Trophoblast cell (in vitro differentiated cells and primary cell): ENCODE results near the gene HTRA3.
A peak's percentile ranks its signal among the peaks of the same experiment; 100 is the strongest.

ENCODE experiments used
- DNase-seq, 2 donors: peaks; one replicate each; pipeline ENCODE4 v3.0.0-alpha.2; 2016
- H2AFZ ChIP-seq: 2 replicates; pipeline ENCODE4 v1.6.1; 2013; ENCODE audit warnings: low read length, moderate library complexity, mild to moderate bottlenecking; ENCODE audit not compliant: insufficient read depth, poor library complexity
- H2AK5ac ChIP-seq: 2 replicates; pipeline ENCODE4 v1.6.1; 2013; ENCODE audit warnings: mild to moderate bottlenecking, low read length
- H2BK120ac ChIP-seq: 2 replicates; pipeline ENCODE4 v1.6.1; 2013; ENCODE audit warnings: low read length, mild to moderate bottlenecking, moderate library complexity; ENCODE audit not compliant: insufficient read depth, poor library complexity
- H2BK12ac ChIP-seq: 2 replicates; pipeline ENCODE4 v1.6.1; 2013; ENCODE audit warnings: mild to moderate bottlenecking, low read length, moderate library complexity
- H2BK5ac ChIP-seq: 2 replicates; pipeline ENCODE4 v1.6.1; 2013; ENCODE audit warnings: low read length, low read depth, moderate library complexity, mild to moderate bottlenecking; ENCODE audit not compliant: poor library complexity
- H3K14ac ChIP-seq: 2 replicates; pipeline ENCODE4 v1.6.1; 2013; ENCODE audit warnings: mild to moderate bottlenecking, low read length
- H3K18ac ChIP-seq: 2 replicates; pipeline ENCODE4 v1.6.1; 2013; ENCODE audit warnings: mild to moderate bottlenecking, low read length
- H3K23ac ChIP-seq: 2 replicates; pipeline ENCODE4 v1.6.1; 2013; ENCODE audit warnings: low read length
- H3K27ac ChIP-seq: 2 replicates; pipeline ENCODE4 v1.5.1; 2013; ENCODE audit warnings: low read depth, mild to moderate bottlenecking, inconsistent platforms, low read length, moderate library complexity
- H3K27me3 ChIP-seq: 2 replicates; pipeline ENCODE4 v1.6.1; 2013; ENCODE audit warnings: inconsistent platforms, mild to moderate bottlenecking, low read length, moderate library complexity; ENCODE audit not compliant: insufficient read depth
- H3K36me3 ChIP-seq, 2 experiments: 1 replicate in 1 of 2; 2 replicates in 1 of 2; pipeline ENCODE4 v1.6.1; 2013; ENCODE audit warnings: low read length in 2 of 2, mild to moderate bottlenecking in 2 of 2, moderate library complexity in 1 of 2; ENCODE audit not compliant: insufficient read depth in 2 of 2, control insufficient read depth in 1 of 2
- H3K4ac ChIP-seq: 2 replicates; pipeline ENCODE4 v1.6.1; 2013; ENCODE audit warnings: low read depth, mild to moderate bottlenecking, low read length, moderate library complexity
- H3K4me1 ChIP-seq, 2 experiments: 1 replicate in 1 of 2; 2 replicates in 1 of 2; pipeline ENCODE4 v1.6.1; 2013; ENCODE audit warnings: low read length in 2 of 2, mild to moderate bottlenecking in 2 of 2, moderate library complexity in 1 of 2; ENCODE audit not compliant: insufficient read depth in 2 of 2, control insufficient read depth in 1 of 2
- H3K4me2 ChIP-seq: 2 replicates; pipeline ENCODE4 v1.6.1; 2013; ENCODE audit warnings: inconsistent platforms, mild to moderate bottlenecking, low read length, moderate library complexity
- H3K4me3 ChIP-seq: 2 replicates; pipeline ENCODE4 v1.5.1; 2013; ENCODE audit warnings: mild to moderate bottlenecking, low read depth, low read length, inconsistent platforms
- H3K79me1 ChIP-seq: one replicate; pipeline ENCODE4 v1.6.1; 2013; ENCODE audit warnings: low read length
- H3K79me2 ChIP-seq: 2 replicates; pipeline ENCODE4 v1.6.1; 2013; ENCODE audit warnings: low read length, mild to moderate bottlenecking; ENCODE audit not compliant: control insufficient read depth, insufficient read depth, poor library complexity
- H3K9ac ChIP-seq: 2 replicates; pipeline ENCODE4 v1.6.1; 2013; ENCODE audit warnings: mild to moderate bottlenecking, low read length
- H3K9me3 ChIP-seq: 2 replicates; pipeline ENCODE4 v1.6.1; 2013; ENCODE audit warnings: low read depth, mild to moderate bottlenecking, control low read depth, inconsistent platforms, low read length; ENCODE audit not compliant: insufficient read depth
- H4K12ac ChIP-seq: 2 replicates; pipeline ENCODE4 v1.6.1; 2013; ENCODE audit warnings: low read depth, mild to moderate bottlenecking, low read length, moderate library complexity
- H4K8ac ChIP-seq: 2 replicates; pipeline ENCODE4 v1.6.1; 2013; ENCODE audit warnings: low read depth, mild to moderate bottlenecking, low read length, moderate library complexity
- H4K91ac ChIP-seq: one replicate; pipeline ENCODE4 v1.6.1; 2013; ENCODE audit warnings: low read depth, mild to moderate bottlenecking, low read length, moderate library complexity
- WGBS: extraction: QIAGEN DNeasy Blood & Tissue Kit; methylation state at CpG from one replicate; pipeline ENCODE4 v1.1.7; 2013; ENCODE audit warnings: missing lambda C conversion rate; ENCODE audit not compliant: insufficient read length, insufficient coverage; ENCODE audit errors: extremely low coverage; 5-methylcytosine and 5-hydroxymethylcytosine counted together

The HTRA3 gene

DNA sequence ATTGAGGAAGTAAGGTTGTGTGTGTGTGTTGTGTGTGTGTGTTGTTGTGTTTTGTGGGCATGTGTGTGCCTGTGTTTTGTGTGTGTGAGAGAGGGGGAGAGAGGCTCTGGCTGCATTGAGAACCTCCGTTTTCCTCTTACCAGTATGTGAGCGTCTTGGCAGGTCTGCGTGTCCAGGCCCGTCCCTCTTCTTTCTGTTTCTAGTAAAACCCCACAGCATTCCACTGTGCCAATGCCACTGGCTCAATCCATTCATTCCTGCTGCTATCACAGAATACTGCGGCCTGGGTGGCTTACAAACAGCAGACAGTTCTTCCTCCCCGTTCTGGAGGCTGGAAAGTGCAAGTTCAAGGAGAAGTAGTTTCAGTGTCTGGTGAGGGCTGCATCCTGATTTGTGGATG lies 15.5 kb upstream of the HTRA3 start:
- WGBS = no CpG with 5 or more reads among the region's 6 CpGs

GRCh38 chr4:8255698-8256441 lies 13.7 kb upstream of the HTRA3 start:
- Histone ChIP-seq H3K27ac (no peak overlapping the region), H3K79me2 (peaks cover 3% of the 10 kb centered on the region), H3K4me3 (no peak overlapping the region), H2BK5ac (peak overlapping the region; percentile 52), H3K9me3 (peaks cover 4% of the 10 kb centered on the region), H3K27me3 (no peaks in the 10 kb centered on the region), H3K4ac (no peak overlapping the region), H2BK12ac (peak overlapping the region; percentile 64), H2AFZ (no peak overlapping the region), H4K12ac (no peak overlapping the region), H3K9ac (no peak overlapping the region), H3K23ac (no peak overlapping the region), H2AK5ac (peak overlapping the region; percentile 42), H3K4me1 (peaks cover 42% of the 10 kb centered on the region in 2 experiments), H4K91ac (peak overlapping the region; percentile 40), H3K18ac (peak overlapping the region; percentile 4), H2BK120ac (peak overlapping the region; percentile 61), H3K4me2 (no peak overlapping the region), H4K8ac (peak overlapping the region; percentile 3), H3K79me1 (peaks cover 49% of the 10 kb centered on the region), H3K36me3 (no peaks in the 10 kb centered on the region), H3K14ac (peak overlapping the region; percentile 3)
- no CpG with 5 or more reads among the region's 14 CpGs for WGBS
- peak in 1 of 2 donors; percentile 11 for DNase-seq

More for the DNA sequence above, 15.5 kb upstream of the HTRA3 start:
- peak; percentile 42 to 47 for DNase-seq
- Histone ChIP-seq H2AK5ac (peak overlapping the region; percentile 36), H3K9me3 (peaks cover 2% of the 10 kb centered on the region), H3K4ac (peak overlapping the region; percentile 9), H2BK5ac (peak overlapping the region; percentile 78), H3K18ac (peak overlapping the region; percentile 78), H4K12ac (no peak overlapping the region), H3K14ac (peak overlapping the region; percentile 50), H4K8ac (peak overlapping the region; percentile 33), H3K79me2 (no peaks in the 10 kb centered on the region), H3K27me3 (no peaks in the 10 kb centered on the region), H3K36me3 (no peaks in the 10 kb centered on the region), H2BK120ac (peak overlapping the region; percentile 2), H4K91ac (peak overlapping the region; percentile 78), H2AFZ (no peak overlapping the region), H3K9ac (no peak overlapping the region), H3K27ac (peak overlapping the region; percentile 37), H3K4me1 (peaks cover 35% of the 10 kb centered on the region in 2 experiments), H3K23ac (no peak overlapping the region), H3K79me1 (peaks cover 43% of the 10 kb centered on the region), H3K4me3 (no peak overlapping the region), H2BK12ac (peak overlapping the region; percentile 94), H3K4me2 (no peak overlapping the region)

DNA sequence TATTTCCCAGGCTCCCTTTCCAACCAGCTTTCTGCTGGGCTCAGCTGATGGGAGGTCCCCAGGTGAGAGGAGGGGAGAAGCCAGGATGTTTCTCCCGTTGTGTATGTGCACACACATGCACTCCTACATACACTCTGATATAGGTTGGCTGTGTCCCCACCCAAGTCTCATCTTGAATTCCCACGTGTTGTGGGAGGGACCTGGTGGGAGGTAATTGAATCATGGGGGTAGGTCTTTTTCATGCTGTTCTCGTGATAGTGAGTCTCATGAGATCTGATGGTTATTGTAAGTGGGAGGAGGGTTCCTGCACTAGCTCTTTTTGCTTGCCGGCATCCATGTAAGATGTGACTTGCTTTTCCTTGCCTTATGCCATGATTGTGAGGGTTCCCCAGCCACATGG lies 11.7 kb upstream of the HTRA3 start:
- Histone ChIP-seq H3K9ac (no peak overlapping the region), H3K79me2 (peaks cover 5% of the 10 kb centered on the region), H2AK5ac (peak overlapping the region; percentile 44), H3K14ac (no peak overlapping the region), H2BK120ac (peak overlapping the region; percentile 31), H3K4ac (no peak overlapping the region), H3K9me3 (peaks cover 4% of the 10 kb centered on the region), H3K79me1 (peaks cover 52% of the 10 kb centered on the region), H2BK5ac (no peak overlapping the region), H3K4me2 (no peak overlapping the region), H3K23ac (no peak overlapping the region), H4K8ac (no peak overlapping the region), H3K27me3 (no peaks in the 10 kb centered on the region), H3K18ac (no peak overlapping the region), H3K4me1 (peaks cover 44 to 46% of the 10 kb centered on the region in 2 experiments), H4K91ac (peak overlapping the region; percentile 49), H3K4me3 (no peak overlapping the region), H3K27ac (no peak overlapping the region), H4K12ac (no peak overlapping the region), H2AFZ (no peak overlapping the region), H3K36me3 (no peaks in the 10 kb centered on the region), H2BK12ac (peak overlapping the region; percentile 59)
- no CpG with 5 or more reads among the region's 4 CpGs for WGBS
- no peak for DNase-seq

- Histone ChIP-seq H2AFZ (no peak overlapping the region), H2AK5ac (peak overlapping the region; percentile 65), H3K4me2 (no peak overlapping the region), H2BK12ac (peak overlapping the region; percentile 27), H3K9ac (no peak overlapping the region), H3K18ac (no peak overlapping the region), H3K23ac (no peak overlapping the region), H3K4ac (no peak overlapping the region), H3K9me3 (peaks cover 4% of the 10 kb centered on the region), H3K36me3 (no peaks in the 10 kb centered on the region), H3K27ac (no peak overlapping the region), H3K27me3 (no peaks in the 10 kb centered on the region), H4K8ac (no peak overlapping the region), H4K12ac (no peak overlapping the region), H2BK5ac (peak overlapping the region; percentile 34), H3K79me1 (peaks cover 52% of the 10 kb centered on the region), H3K14ac (peak overlapping the region; percentile 6), H3K4me1 (peaks cover 43 to 45% of the 10 kb centered on the region in 2 experiments), H3K79me2 (peaks cover 5% of the 10 kb centered on the region), H3K4me3 (no peak overlapping the region), H4K91ac (peak overlapping the region; percentile 57), H2BK120ac (peak overlapping the region; percentile 23)
- no CpG with 5 or more reads among the region's 13 CpGs for WGBS
- no peak for DNase-seq
Observed at GRCh38 chr4:8258552-8259212, 10.9 kb upstream of the HTRA3 start.
